Subcutaneous adipose tissue (tissue), 4 donors: ENCODE measurements around the gene PRIM2. TPM values are rescaled to one million over a fixed set of nuclear protein-coding genes. Genes with fewer than 3 reads are reported as not detected.

Experiments used
- small RNA-seq: library from RNA; depleted of rRNA; stranded (forward); fragments of <200 nt; gene quantifications from one replicate; pipeline ENCODE3, GENCODE V24; 2016
- total RNA-seq, 4 donors: library from RNA; depleted of rRNA; stranded (reverse); fragments of >200 nt; gene quantifications; one replicate each; pipeline ENCODE4 v1.1.0, GENCODE V29; 2016
- TF ChIP-seq, protein P1 (sequence below): fragments of 450-650 bp; IDR thresholded peaks from one replicate; pipeline ENCODE4 v1.5.1; 2016; ENCODE audit warnings: low read depth, mild to moderate bottlenecking, control low read depth, antibody characterized with exemption, moderate library complexity

Gene PRIM2
- total RNA-seq, 4 donors from 2014 or later = 5.7 to 11.0 (median 10.5) TPM

DNA sequence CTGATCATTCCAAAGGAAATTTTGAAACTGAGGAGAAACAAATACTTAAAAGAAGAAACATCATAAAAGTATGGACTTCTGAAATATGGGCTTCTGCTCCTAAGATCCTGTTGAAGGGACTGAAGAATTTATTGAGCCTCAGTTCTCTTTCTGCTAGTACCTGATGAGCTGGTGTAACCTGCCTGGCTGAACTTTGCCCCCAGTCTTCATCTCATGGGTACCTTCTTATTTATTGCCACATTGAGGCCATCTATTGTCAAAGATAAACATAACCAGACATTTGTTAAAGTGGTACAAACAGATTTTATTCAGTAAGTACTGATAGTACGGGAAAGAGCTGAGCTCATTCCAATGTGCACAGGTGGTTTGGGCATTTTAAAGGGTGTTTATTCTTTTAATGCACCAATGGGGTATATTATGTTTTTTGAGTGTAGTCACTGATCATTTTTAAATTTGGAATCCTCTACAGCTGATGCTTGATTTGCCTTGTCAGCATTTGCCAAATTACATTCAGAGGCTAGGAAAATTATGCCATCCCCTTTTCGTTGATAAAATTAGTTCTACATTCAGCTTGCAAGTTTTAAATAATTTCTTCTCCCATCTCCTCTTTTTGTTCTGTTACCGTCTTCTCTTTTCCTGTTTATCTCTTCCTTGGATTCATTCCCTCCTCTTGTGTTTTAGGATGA, 118.2 kb downstream of the PRIM2 start:
- TF ChIP-seq, protein P1, sequence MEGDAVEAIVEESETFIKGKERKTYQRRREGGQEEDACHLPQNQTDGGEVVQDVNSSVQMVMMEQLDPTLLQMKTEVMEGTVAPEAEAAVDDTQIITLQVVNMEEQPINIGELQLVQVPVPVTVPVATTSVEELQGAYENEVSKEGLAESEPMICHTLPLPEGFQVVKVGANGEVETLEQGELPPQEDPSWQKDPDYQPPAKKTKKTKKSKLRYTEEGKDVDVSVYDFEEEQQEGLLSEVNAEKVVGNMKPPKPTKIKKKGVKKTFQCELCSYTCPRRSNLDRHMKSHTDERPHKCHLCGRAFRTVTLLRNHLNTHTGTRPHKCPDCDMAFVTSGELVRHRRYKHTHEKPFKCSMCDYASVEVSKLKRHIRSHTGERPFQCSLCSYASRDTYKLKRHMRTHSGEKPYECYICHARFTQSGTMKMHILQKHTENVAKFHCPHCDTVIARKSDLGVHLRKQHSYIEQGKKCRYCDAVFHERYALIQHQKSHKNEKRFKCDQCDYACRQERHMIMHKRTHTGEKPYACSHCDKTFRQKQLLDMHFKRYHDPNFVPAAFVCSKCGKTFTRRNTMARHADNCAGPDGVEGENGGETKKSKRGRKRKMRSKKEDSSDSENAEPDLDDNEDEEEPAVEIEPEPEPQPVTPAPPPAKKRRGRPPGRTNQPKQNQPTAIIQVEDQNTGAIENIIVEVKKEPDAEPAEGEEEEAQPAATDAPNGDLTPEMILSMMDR = no peak

DNA sequence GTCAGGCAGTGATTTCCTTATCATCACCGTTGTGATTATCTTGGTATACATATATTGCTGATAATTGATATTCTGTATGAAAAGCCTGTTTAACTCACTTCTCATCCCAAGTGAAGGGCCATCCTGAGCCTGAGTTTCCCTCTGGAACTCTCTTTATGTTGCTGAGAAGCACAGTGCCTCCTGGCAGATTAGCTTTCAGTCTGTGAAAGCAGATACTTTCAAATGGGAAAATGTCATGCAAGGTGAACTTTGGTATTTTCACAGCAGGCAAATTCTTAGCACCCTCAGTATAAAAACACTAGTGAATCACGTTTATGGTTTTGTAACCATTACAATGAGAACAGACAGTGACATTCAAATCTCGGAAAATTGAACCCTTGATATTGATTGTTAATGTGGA, 151.6 kb downstream of the PRIM2 start:
- TF ChIP-seq, protein P1 = no peak

Small RNAs within 50 kb of the gene (small RNA-seq; reads per million reads assigned to genes)
- gene MIR548U = not detected

Other genes starting within 250 kb of the PRIM2 start
- gene ZNF451, start 227.4 kb upstream of the PRIM2 start, total RNA-seq = 10 to 100 TPM; 64.3 to 83.5 (median 73.8) TPM
- 1 to 10 TPM; 3.0 to 5.9 (median 3.8) TPM for gene BAG2, start 145.3 kb upstream of the PRIM2 start, total RNA-seq
- gene RAB23, start 95.3 kb upstream of the PRIM2 start, total RNA-seq = 10 to 100 TPM in 2 of 4 donors, 1 to 10 TPM in 2; 6.8 to 24.6 (median 11.3) TPM